GM19438 (cell line): ENCODE results near the gene ZNRF3.
"Not testable (repeated sequence)": the region's sequence is repeated elsewhere in the genome, so short reads cannot be mapped to it uniquely, and the experiment has no call there.

ENCODE experiments used
- ATAC-seq: cut with Tn5 transposase; IDR thresholded peaks from one replicate; pipeline ENCODE4 v1.9.1; 2021; ENCODE audit warnings: low read depth; ENCODE audit not compliant: unreplicated experiment

The ZNRF3 gene

GRCh38 chr22:29000641-29001040, 117.3 kb downstream of the ZNRF3 start:
- no peak for ATAC-seq

- ATAC-seq = no peak
Observed at GRCh38 chr22:29002603-29003002, 119.2 kb downstream of the ZNRF3 start.

- ATAC-seq = no peak
Observed at GRCh38 chr22:29003552-29003951, 120.2 kb downstream of the ZNRF3 start.

- ATAC-seq = no peak
Observed at GRCh38 chr22:29003975-29004646, 120.7 kb downstream of the ZNRF3 start.

GRCh38 chr22:29004647-29005371, 121.4 kb downstream of the ZNRF3 start:
- no peak for ATAC-seq

GRCh38 chr22:29005754-29006153, 122.4 kb downstream of the ZNRF3 start:
- not testable (repeated sequence) for ATAC-seq

- ATAC-seq = no peak
Observed at GRCh38 chr22:29006346-29006745, 123.0 kb downstream of the ZNRF3 start.

- no peak for ATAC-seq
Observed at GRCh38 chr22:29009148-29009547, 125.8 kb downstream of the ZNRF3 start.

- ATAC-seq = no peak
Observed at GRCh38 chr22:29011240-29012100, 128.1 kb downstream of the ZNRF3 start.

GRCh38 chr22:29012101-29012433, 128.7 kb downstream of the ZNRF3 start:
- ATAC-seq = no peak

- no peak for ATAC-seq
Observed at GRCh38 chr22:29012952-29013351, 129.6 kb downstream of the ZNRF3 start.

- no peak for ATAC-seq
Observed at GRCh38 chr22:29014293-29014692, 130.9 kb downstream of the ZNRF3 start.

- no peak for ATAC-seq
Observed at GRCh38 chr22:29014773-29015172, 131.4 kb downstream of the ZNRF3 start.

- no peak for ATAC-seq
Observed at GRCh38 chr22:29016067-29016938, 132.9 kb downstream of the ZNRF3 start.

GRCh38 chr22:29018293-29019189, 135.2 kb downstream of the ZNRF3 start:
- ATAC-seq = no peak

- no peak for ATAC-seq
Observed at GRCh38 chr22:29022101-29022817, 138.9 kb downstream of the ZNRF3 start.

GRCh38 chr22:29023172-29023796, 139.9 kb downstream of the ZNRF3 start:
- ATAC-seq = no peak

GRCh38 chr22:29026579-29026978, 143.2 kb downstream of the ZNRF3 start:
- ATAC-seq = no peak
